ENCODE measurements around the gene C10orf90.

GRCh38 chr10:126437635-126438406 is 232.7 kb downstream of the C10orf90 start:
- TF ChIP-seq CTCF (IDR thresholded peaks at IDR 0.05; ENCODE audit: low read depth, low read length, poor library complexity, severe bottlenecking) (no peak), EZH2phosphoT487 (IDR thresholded peaks at IDR 0.05; ENCODE audit: borderline replicate concordance, low read length) (no peak)

Data from DOHH2 (cell line).